GM18909 (cell line): Measurements from ENCODE around the gene SLC16A1.
"Not testable (repeated sequence)": the region's sequence is repeated elsewhere in the genome, so short reads cannot be mapped to it uniquely, and the experiment has no call there.

ENCODE experiments used
- ATAC-seq: cut with Tn5 transposase; IDR thresholded peaks from one replicate; pipeline ENCODE4 v1.9.1; 2021; ENCODE audit warnings: mild to moderate bottlenecking; ENCODE audit not compliant: unreplicated experiment, poor library complexity

The SLC16A1 gene

DNA sequence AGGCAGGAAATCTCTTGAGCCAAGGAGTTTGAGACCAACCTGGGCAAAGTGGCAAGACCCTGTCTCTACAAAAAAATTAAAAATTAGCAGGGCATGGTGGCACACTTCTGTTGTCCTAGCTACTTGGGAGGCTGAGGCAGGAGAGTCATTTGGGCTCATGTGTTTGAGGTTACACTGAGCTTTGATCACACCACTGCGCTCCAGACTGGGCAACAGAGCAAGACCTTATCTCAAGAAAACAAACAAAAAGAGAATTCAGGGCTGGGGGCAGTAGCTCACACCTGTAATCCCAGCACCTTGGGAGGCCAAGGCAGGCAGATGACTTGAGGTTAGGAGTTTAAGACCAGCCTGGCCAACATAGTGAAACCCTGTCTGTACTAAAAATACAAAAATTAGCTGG is 17.8 kb upstream of the SLC16A1 start:
- no peak for ATAC-seq

DNA sequence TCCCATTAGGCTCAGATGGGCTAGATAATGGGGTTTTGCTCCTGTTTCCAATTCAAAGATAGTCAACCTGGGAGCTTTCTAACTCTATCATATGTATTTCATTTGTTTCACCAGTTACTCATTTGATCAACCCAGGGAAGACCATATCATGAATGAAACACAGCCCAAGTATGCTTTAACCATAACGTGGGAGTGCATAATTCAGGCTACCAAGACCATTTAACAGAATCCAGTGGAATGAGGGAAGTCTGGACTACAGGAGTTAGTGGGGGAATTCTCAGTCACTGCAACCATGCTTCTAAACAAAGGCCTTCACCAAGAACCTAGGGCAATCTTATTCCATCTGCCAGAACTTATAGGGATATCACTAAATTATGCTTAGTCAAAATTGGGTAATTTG is 15.0 kb upstream of the SLC16A1 start:
- ATAC-seq, result no peak

DNA sequence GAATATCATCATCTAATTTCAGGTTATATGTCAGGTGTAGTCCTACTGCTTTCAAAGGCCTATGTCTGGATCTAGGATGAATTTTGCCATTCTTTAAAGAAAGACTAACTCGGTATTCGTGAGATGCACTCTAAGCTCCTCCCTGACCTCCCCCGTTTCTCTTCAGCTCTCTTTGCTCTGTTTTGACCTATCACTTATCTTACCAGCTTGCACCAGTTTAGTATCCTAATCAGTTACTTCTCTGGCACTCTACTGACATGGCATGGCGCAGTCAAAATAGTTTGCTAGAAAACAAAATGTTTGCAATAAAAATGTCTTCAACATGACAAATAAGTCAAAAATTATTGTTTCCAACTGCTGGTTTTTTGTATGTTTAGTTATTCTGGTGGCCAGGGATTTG is 8.4 kb upstream of the SLC16A1 start:
- ATAC-seq, result no peak

DNA sequence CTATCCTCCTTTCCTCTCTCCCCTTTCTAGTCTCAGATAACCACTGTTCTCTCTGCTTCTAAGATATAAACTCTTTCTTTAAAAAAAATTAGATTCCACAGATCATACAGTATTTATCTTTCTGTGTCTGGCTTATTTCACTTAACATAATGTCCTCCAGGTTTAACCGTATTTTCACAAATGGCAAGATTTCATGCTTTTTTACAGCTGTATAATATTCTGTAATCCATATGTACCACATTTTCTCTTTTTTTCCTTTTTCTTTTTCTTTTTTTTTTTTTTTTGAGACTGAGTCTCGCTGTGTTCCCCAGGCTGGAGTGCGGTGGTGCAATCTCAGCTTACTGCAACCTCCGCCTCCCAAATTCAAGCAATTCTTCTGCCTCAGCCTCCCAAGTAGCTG is 5.1 kb upstream of the SLC16A1 start:
- no peak for ATAC-seq

DNA sequence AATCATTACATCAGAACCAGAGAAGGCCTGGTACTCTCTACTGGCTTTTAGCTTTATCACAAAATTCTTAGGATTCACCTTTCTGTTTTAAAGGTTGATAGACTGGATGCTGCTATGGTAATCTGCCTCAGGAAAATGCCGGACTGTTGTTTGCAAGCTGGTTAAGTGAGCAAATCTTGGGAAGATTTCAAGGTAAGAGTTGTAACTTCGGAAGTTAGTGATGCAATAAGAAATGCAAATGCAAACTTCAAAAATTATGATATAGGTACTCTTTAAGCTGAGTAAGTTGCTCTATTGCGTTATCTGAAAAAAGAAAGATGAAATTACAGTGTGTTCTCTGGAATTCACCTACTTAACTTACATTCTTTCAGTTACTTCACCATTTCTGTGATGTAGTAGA is 4.4 kb upstream of the SLC16A1 start:
- no peak for ATAC-seq

DNA sequence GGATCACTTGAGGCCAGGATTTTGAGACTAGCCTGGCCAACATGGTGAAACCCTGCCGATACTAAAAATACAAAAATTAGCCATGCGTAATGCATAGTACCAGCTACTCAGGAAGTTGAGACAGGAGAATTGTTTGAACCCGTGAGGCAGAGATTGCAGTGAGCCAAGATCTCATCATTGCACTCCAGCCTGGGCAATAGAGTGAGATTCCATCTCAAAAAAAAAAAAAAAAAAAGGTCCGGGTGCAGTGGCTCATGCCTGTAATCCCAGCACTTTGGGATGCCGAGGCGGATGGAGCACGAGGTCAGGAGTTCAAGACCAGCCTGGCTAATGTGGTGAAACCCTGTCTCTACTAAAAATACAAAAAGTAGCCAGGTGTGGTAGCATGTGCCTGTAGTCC is 2.2 kb upstream of the SLC16A1 start:
- not testable (repeated sequence) for ATAC-seq

DNA sequence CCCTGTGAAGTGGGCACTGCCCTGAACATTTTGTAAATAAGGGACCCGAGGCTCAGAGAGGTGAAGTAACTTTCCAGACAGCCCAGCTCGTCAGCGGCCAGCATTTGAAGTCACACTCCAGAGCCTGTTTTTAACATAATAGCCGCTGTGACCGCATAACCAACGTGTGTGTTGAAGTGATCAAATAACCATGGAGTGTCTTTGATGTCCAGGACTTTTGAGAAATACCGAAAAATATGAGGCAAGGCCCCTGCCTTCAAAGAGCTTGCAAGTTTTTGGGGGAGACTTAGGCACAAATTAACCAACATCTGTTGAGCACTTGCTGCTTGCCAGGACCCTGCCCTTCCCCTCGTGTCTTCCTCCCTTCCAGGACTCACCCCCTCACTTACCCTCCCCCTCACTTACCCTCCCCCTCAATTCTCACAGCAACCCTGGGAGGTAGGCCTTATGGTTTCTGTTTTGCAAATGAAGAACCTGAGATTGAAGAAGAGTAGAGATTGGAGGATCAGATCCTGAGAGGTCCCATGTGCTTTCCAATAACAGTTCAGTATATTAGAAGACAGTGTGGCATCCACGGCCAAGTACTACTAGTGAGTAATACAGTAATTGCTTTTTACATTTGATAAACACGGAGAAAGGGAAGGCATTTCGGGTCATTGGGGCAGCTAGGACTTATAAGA is 1.3 kb upstream of the SLC16A1 start:
- ATAC-seq, result peak; percentile 44

DNA sequence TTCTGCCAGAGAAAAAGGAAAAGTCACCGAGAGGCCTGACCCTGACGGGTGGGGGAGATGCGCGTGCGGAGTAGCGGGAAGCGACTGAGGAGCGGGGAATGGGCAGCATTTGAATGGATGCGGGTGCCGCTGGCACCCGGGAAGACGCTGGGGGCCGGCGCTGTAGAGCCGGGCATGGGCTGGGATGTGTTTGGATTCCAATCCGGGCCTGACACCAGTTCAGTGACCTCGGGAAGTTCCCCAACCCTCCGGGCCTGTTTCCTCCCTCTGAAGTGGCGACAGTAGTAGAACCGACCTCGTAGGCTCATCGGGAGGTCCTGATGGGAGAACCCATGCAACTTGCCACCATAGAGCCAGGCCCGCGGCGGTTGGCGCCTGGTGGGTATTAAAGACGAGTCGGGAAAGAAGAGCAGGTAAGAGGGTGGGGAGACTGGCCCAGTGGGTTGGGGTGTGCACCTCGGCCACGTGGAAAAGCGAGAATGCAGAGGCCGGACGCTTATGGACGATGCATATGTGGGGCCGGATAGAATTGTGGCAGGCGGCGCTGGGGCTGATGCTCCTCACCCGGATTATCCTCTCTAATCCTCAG is 642 bp upstream of the SLC16A1 start:
- peak; percentile 8 for ATAC-seq

DNA sequence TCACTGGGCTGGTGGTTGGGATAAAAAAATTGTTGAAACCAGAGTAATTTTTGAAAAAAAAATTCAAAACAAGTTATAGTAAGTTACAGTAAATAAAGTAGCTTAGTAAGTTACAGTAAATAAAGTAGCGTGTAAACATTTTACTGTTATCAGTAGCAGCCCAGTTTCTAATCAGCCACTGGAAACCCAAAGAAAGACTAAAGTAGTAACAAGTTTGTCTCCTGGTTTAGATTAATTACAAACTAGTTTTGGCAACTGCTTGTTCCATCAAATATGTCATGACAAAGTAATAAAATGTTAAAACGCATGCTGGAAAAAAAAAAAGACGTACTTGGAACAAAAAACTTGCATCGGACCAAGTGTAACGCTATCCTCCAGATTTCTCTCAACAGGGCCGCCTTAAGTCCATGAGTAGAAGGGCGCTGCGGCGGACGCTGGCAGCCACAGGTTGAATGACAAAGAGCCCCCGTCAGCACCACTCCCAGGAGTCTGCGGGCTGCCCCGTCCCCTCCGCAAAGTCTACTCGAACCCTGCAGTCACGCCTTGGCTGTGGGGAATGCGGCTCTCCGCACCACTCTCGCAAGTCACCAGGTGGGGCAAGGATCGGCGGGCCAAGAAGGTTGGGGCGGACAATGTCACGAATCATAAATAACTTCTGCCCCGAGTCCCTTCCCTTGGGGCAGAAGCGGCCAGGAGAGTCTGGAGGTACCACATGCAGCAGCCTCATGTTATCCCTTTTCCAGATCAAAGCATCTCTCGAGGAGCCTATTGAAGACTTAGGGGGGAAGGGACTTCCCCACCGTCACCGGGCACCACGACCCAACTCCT is 837 bp downstream of the SLC16A1 start:
- peak; percentile 18 for ATAC-seq

DNA sequence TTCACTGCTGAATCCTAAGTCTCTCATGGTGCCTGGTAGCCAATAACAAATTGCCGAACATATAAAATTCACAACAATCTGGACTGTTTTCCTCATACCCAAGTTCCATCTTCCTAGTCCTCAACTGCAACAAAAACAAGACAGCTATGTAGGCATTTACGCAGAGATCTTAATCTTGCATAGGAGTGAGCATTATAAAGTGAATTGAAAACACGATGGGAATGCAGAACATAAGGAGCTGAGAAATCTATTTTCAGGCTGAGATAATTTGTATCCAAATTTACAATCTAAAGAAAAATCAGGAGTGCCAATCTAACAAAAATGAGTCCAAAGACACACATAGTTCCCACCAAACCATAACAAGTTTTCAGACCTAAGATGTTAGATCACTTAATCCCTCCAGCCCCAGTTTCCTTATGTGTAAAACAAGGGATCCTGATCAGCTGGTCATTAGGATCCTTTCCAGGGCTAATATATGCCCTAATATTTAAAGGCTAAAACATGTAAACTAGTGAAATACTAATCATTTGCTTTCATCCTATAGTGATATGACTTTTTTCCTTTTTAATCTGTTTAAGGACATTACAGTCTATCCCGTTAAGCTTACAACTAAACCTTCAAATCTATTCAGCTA is 1.9 kb downstream of the SLC16A1 start:
- no peak for ATAC-seq

DNA sequence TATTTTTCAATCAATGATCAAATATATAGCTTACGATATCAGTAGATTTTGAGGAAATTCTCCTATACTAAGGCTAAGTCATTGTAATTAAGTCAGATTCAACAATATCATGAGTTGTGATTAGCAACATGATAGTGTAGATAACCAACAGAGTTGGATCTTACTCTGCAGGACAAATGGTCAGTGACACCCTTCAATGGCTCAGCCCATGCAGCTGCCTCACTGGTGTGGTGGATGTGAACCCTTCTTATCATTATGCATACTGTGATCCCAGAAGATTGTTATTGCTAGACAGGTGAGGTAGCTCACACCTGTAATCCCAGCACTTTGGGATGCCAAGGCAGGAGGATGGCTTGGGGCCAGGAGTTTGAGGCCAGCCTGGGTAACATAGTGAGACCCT is 5.6 kb downstream of the SLC16A1 start:
- no peak for ATAC-seq

DNA sequence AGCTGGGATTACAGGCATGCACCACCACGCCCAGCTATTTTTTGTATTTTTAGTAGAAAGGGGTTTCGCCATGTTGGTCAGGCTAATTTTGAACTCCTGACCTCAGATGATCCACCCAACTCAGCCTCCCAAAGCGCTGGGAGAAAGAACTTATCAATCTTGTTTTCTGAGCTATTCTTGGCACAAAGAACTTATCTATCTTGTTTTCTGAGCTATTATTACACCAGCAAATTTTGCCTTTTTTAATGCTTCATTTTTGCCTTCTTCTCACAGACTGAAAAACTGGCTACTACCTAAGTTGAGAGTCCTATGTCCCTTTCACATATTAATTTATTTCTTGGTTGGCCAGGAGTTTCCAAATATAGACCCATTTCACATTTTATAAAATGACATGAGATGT is 9.3 kb downstream of the SLC16A1 start:
- ATAC-seq, result no peak

DNA sequence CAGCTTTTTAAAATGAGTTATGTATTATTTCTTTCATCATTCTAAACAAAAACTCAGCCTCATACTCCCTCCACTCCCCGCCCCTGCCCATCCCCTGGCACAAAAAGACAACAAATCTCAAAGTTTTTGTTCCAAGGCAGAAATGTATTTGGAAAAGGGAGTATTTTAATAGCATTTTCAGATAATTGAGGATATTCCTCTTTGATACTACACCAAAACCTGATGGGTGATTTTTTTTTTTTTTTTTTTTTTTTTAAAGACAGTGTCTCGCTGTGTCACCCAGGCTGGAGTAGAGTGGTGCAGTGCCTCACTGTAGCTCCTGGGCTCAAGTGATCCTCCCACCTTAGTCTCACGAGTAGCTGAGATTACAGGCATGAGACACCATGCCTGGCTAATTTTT is 16.2 kb downstream of the SLC16A1 start:
- no peak for ATAC-seq

DNA sequence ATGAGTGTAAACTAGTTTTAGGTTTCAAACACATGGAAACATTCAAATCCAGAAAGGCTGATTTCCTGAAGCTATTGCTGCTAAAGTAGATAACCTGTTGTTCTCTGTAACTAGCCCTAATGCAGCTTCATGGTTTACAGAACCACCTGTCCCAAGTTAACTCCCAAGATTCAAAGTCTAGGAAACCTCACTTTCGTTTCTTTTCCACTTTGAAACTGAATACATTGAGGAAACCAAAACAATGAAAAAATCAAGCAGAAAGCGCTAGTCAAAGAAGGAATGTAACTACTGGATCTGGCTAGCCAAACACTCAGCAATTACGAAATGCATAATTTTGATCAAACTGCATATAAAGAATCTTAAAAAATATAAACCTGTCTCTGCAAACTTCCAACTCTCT is 17.8 kb downstream of the SLC16A1 start:
- no peak for ATAC-seq

DNA sequence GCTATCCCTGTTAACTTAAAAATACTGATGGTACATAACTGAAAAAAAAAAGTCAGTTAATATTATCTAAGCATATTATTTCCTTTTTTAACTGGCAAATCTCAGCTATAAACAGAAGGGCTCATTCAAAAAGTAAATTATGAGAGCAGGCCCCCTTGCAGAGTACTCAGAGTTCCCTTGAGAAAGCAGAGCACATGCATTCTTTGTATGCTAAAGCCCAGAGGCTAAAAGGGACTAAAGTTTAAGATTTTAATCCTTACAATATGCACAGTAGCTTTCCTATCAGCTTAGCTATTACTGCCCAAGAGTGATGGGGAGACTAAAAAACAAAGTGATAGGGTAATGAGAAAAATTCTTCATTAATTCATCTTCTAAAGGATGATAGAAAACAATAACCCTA is 18.5 kb downstream of the SLC16A1 start:
- no peak for ATAC-seq

DNA sequence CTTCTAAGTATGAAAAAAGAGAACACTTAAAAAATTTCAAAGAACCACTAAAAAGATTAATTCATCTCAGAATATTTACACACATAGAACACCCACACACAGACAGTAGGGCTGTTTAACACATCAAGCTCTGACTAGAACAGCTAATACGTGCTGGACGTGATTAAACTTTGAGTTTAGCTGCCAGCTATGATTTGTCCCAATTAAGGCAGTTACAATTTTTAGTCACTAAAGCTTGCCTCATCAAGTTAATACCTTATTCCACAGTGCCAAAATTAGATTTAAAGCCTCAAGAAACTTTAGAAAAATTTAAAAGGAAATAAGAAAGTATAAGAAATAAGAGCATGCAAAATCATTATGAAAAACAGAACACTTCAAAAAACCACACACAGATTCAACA is 18.9 kb downstream of the SLC16A1 start:
- ATAC-seq, result no peak

DNA sequence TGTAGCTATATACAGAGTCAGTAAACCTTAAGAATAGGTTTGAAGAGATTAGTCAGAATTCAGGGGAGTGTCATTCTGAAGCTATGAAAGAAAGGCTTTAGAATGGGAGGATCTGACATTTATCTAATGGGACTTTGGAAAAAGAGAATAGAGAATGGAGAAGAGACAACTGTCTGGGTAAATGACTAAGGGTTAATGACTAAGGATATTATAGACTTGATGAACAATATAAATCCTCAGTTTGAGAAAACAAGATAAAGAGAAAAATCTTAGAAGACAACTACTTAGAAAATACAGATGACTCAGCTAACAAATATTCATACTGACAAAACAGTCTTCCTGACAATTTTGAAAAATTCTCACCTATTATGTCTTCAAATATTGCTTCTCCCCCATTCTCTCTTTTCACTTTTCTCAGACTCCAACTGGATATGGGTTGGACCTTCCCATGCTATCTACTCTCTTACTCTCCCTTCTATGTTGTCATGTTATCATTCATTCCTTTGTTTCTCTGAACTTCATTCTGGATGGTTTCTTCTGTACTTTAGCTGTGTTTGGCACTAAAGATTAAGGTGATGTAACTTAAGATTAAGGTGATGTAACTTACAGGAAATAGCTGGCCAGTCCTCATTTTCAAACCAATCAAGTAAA is 20.4 kb downstream of the SLC16A1 start:
- no peak for ATAC-seq

DNA sequence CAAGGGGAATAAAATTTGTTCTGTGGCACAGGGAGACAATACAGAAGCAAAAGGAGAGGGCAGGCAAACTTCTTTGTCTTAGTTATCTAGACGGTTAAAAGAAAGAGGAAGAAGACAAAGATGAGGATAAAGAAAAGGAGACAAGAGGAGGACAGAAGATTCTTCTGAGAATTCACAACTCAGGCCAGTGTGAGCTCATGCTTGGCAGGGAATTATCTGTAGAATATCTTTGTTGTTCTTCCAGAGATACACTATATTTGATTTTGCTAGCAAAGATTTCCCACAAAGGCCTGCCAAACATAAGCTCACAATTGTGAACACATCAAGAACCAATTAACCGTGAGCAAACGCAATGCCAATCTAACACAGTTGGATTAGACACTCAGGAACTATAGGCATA is 21.4 kb downstream of the SLC16A1 start:
- no peak for ATAC-seq

DNA sequence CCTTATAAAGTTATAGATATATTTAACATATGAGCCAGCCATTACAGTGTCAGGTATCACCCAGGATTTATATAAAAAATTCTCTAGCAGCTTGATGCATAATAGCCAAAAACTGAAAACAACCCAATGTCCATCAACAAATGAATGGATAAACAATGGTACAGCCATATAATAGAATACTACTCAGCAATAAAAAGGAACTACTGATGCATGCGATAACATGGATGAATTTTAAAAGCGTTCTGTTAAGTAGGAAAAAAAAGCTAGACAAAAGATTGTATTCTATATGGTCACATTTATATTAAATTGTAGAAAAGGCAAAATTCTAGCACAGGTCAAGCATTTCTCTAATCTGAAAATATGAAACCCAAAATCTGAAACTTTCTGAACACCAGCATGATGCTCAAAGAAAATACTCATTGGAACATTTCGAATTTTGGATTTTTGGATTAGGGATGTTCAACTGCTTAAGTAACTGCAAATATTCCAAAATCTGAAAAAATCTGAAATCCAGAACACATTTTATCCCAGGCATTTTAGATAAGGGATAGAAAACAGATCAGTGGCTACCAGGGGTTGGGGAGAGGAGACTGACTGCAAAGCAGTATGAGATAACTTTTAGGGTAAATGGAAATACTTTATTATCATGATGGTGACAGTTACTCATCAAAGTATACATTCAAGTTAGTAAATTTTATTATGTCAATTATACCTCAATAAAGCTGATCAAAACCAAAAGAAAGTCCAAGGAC is 22.0 kb downstream of the SLC16A1 start:
- ATAC-seq, result no peak

DNA sequence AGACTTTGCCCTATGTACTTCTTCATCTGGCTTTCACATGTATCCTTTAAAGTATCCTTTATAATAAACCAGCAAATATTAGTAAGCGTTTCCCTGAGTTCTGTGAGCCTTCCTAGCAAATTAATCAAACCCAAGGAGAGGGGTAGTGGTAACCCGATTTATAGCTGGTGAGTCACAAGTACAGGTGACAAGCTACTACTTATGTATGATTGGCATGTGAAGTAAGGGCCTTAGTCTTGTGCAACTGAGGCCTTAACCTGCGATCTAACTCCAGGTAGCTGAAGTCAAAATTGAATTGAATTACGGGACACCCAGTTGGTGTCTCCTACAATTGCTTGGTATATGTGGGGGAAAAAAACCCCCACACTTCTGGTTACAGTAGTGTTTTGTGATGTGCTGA is 26.0 kb downstream of the SLC16A1 start:
- ATAC-seq, result no peak
